K562 (cell line): ENCODE measurements around the gene KRR1.

Source experiments
- POLR2A ChIP-seq: fragments of 450-650 bp; conservative IDR thresholded peaks from 2 replicates; pipeline ENCODE4 v1.6.1; 2016
- RAD21 ChIP-seq, 2 experiments: fragments of 250-450 bp in 1 of 2; fragments of 450-650 bp in 1 of 2; sonication (Bioruptor Pico) in 1 of 2; formaldehyde crosslinking in 1 of 2; IDR thresholded peaks in 1 of 2; conservative IDR thresholded peaks in 1 of 2; 2 replicates each; pipeline versions ENCODE4 v1.4.0 to v1.8.0; 2020 to 2022; ENCODE audit warnings: mild to moderate bottlenecking in 2 of 2, moderate library complexity in 1 of 2
- RFX1 ChIP-seq: fragments of 450-650 bp; IDR thresholded peaks from 2 replicates; pipeline ENCODE4 v1.6.1; 2016; ENCODE audit warnings: mild to moderate bottlenecking, moderate library complexity
- SLC30A9 ChIP-seq: fragments of 250-450 bp; sonication (Bioruptor Pico); IDR thresholded peaks from 2 replicates; pipeline ENCODE4 v1.8.0; 2022; ENCODE audit warnings: mild to moderate bottlenecking, moderate library complexity
- TBP ChIP-seq: optimal IDR thresholded peaks from 2 replicates; pipeline ENCODE3; 2011; ENCODE audit warnings: low read depth, low read length, improper control_type of control experiment
- ZBTB2 ChIP-seq: fragments of 450-650 bp; IDR thresholded peaks from 2 replicates; pipeline ENCODE4 v1.6.1; 2016; ENCODE audit warnings: antibody characterized with exemption

- no peak for TF ChIP-seq RAD21 (CRISPR knock-in tag; conservative IDR thresholded peaks at IDR 0.05 in 1 of 2, IDR thresholded peaks at IDR 0.05 in 1 of 2)
- no peak for TF ChIP-seq SLC30A9
- TF ChIP-seq ZBTB2 = no peak
- no peak for TF ChIP-seq POLR2A
- TF ChIP-seq TBP = no peak
- TF ChIP-seq RFX1 = no peak
Observed at GRCh38 chr12:75446857-75447256, 64.6 kb downstream of the KRR1 start.
